Measurements from ENCODE around the gene C1orf105.

Gene C1orf105

DNA sequence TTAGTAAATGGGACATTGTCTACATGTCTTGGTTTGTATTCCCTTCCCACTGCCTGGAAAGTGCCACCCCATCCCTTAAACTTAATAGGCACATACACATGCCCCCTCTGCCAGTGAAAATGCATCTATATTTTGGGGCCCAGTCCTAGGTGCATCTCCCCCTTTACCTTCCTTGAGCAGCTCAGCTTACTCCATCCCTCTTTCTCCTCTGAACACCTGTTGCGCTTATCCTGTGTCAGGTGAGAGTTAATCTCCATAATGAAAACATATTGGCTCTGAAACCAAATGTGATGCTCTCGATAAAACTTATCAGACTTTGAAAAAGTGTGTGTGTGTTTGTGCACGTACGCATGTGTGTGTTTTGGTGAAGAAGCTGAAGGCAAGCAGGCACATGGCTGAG is 97.1 kb downstream of the C1orf105 start:
- no peak overlapping the region for H3K4me3 ChIP-seq (ENCODE audit: low read depth, low read length)
- no peak for TF ChIP-seq CTCF (IDR thresholded peaks at IDR 0.05; ENCODE audit: low read depth, low read length)
